ENCODE data around the gene C22orf42.
"Not testable (repeated sequence)": the region's sequence is repeated elsewhere in the genome, so short reads cannot be mapped to it uniquely, and the experiment has no call there.

Gene C22orf42

DNA sequence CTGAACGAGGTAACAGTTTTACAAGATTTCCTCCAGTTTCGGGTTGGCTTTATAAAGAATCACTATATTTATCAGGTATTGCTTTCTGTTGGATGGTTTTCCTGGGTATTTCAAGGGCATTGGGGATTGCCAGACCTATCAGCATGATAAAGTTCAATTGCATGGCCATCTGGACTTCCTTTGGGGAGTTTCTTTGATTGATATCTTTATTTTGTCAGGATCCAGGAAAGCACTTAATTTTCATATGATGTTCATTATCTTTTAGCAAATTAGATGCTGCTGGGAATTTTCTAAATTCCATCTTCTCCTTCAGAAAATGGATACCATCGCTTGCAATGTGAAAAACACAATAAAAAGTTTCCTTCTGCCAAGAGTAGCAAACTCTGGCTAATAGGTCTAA is 24.5 kb upstream of the C22orf42 start:
- no peak for DNase-seq

DNA sequence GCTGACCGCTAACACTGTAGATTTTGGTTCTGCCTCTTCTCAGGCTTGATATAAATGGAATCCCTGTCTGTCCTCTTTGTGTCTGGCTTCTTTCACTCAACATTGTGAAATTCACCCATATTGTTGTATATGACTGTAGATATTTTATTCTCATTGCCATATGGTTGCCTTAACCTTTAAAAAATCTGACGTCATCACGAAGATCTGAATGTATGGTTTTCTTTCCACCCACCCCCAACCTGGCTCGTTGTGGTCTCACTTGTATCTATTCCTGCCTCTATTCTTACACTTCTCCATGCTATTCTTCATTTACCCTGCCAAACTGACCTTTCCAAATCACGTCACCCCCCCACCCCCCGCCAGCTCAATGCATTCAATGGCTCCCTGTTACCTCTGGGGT is 21.9 kb upstream of the C22orf42 start:
- DNase-seq = no peak

DNA sequence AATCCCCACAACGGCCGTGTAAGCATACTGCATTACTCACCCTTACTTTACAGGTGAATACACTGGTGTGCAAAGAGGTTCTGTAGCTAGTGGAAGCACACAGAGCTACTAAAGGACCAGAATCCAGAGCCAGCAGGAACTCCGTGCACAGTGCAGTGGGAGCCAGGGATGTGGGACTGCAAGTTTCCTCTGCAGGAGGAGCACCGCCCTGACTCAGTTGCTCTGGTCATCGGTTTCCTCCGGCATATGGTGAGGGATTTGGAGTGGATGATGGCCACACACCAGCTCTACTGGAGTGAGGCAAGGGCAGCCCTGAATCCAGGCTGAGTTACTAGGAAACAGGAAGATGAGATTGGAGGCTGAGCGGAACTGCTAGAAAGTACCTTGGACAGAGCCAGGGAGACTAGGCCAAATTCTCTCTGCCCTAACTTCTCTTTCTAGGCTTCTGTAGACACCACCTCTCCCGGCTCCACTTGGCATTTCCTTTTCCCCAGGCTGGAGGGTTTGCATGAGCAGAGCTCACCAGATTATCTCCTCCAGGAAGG is 18.2 kb upstream of the C22orf42 start:
- DNase-seq = no peak

DNA sequence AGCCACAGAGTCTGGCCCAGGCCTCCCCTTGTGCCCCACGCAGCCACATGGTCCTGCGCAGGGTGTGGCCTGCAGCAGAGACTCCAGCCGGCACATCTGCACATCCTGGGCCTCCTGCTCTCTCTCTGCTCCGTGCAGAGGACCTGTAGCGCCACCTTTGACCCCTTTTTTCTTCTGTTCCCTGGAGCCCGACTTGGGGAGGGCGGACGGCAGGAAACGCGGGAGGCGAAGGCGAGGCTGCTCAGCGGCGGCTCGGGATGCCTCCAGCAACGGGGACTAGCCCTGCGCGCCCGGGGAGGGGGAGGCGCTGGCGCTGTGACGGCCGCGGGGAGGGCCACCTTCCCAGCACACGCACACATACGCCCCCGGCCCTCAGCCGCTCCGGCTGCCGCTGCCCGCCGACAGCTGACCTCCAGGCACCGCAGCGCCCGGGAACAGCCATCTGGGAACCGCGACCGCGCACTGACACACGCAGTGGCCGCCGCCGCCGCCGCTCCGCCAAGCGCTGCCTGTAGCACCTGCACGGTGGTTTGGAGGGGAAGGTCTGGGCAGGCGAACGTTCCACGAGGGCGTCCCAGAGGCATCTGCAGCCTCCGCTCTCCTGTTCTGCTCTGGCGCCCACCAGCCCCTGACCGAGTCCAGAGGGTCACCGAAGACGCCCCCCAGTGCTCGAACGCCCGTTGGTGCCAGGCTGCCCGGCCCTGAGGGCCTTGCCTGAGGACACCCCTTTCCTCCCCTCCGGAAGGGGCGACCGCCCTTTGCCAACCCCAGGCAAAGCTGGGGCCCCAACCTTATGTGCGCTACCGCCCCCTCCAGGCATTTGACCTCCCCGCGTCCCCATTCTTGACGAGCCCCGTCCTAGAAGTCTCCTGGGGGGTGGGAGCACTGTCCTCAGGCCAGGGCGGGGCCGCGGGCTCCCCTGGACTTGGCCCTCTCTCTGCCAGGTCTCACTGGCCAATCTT is 16.9 kb upstream of the C22orf42 start:
- no peak for DNase-seq

DNA sequence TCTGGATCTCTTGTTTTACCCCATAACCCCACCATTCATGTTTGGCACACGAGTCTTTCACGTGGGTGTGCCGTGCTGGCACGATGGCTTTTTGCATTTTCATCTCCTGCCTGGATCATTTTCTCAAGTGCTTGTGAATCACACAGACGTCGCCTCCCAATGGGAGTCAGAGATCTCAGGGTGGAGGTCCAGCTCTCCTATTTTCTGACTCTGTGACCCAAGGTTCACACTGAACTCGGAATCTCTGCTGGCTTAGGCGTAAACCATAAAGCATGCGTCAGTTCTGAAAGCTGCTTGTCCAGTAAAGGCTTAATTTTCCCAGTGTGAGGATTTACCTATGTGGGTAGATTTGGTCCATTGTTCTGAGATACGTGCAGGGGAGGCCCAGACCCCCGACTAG is 16.0 kb upstream of the C22orf42 start:
- no peak for DNase-seq

DNA sequence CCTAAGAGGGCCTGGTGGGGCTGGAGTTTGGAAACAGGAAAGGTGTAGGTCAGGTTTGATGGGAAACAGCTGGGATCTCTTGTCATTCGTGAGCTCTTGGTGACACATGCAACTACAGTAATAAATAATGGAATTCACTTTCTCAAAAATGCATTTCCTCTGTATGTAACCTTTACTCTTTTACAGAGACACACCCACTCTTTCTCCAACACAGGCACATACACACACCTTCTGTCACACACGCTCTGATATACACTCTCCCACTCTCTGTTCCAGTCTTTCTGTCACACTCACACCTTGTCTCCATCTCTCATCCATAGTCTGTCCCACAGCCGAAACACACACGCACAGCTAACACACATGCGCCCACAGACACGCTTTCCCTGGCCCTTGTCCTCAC is 6.6 kb upstream of the C22orf42 start:
- DNase-seq = no peak

DNA sequence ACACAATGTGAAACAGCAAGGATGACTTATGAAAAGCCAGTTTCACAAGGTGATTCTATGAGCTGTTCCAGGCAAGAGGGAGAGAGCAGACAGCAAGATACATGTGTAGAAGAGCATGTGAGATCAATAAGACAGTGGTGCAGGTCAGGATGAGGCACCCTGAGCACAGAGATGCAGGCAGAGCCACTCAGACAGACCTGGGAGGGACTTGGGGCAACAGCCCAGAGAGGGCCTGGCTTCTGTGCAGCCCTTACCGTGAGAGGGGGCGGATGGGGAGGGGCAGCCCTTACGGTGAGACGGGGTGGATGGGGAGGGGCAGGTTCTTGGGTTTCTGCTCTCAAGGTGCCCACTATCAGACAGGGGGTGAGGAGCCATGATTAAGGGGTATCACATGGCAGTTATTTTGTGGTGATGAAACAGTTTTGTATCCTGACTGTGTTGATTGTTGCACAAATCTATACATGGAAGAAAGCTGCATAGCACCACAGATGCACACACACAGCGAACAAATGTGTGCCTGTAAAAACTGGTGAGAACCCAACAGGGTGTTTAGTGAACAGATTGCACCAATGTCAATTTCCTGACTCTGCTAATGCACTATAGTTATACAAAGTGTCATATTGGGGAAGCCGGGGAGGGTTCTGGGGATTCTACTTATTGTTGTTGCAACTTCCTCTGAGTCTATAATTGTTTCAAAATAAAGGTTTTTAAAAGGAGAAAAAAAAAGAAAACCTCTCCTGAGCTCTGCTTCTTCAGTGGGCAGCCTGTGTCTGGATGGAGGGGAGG is 5.2 kb upstream of the C22orf42 start:
- DNase-seq = no peak

DNA sequence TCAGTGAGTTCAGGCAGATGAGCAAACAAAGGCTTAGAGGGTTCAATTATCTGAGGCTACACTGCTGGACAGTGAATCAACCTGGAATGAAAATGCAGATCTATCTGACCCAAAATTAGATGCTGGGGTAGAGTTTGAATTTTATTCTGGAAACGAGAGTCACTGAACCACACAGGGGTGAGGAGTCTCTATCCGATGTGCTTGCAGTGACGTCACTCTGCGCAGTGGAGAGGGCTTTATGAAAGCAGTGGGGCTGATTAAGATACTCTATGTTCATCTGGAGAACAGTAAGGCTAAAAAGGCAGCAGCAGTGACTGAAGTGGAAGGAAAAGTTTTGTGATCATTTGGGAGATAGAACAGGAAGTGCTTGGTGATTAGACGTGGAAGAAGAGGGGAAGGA is 1.3 kb upstream of the C22orf42 start:
- not testable (repeated sequence) for DNase-seq

DNA sequence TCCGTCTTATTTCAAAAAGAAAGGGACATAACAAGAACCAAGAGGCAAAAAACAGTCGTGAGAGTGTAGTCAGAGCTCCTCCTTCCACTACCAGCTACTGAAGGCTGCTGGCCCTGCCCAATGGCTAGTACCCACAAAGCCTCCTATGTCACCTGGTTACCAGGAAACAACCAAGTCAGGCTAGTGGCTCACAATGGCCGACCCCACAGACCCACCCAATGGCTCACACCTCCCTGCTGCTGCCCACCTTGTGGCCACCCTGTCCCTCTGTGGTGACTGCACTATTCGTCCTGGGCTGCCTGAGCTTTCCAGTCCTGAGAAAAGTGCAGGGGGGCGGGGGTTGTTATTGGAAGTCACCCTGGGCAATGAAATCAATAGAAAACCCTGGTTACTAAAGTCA is 1.5 kb downstream of the C22orf42 start:
- DNase-seq = not testable (repeated sequence)

DNA sequence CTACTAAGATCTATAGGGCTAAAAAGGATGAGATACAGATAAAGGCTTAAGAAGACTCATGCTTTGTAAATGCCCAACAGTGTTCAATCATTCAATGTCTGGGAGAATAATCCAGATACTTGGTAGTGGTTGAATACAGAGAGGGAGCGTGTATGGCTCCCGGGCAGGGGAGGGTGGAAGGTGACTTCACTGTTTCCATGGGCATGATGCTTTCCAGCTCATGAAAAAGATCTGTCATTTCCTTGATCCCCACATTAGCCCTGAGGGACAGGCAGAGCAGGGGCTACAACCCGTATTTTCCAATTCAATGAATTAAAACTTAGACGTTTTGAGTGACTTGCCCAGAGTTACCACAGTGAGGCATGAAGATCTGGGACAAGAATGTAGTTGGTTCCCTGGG is 4.4 kb downstream of the C22orf42 start:
- DNase-seq = not testable (repeated sequence)

DNA sequence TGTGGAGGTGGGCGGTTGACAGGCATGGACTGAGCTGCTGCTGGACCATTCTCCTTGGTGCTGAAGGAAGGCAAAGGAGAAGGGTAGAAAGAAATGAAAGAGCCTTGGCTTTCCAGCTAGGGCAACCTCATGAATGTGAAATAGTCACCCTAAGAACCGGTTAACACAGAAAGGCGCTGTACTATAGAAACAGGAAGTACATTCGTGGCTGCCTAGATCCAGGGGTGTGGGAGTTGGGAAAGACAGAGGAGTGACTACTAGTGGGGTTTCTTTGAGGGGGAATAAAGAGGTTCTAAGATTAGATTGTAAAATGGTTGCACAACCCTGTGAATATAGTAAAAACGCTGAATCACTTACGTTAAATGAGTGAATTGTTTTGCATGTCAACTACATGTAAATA is 7.5 kb downstream of the C22orf42 start:
- DNase-seq = not testable (repeated sequence)

DNA sequence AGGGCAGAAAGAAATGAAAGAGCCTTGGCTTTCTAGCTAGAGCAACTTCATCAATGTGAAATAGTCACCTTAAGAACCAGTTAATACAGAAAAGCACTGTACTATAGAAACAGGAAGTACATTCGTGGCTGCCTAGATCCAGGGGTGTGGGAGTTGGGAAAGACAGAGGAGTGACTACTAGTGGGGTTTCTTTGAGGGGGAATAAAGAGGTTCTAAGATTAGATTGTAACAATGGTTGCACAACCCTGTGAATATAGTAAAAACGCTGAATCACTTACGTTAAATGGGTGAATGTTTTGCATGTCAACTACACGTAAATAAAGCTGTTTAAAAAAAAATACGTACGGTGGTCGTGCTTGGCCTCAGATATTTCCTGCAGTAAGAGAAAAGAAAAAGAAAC is 8.5 kb downstream of the C22orf42 start:
- DNase-seq = not testable (repeated sequence)

DNA sequence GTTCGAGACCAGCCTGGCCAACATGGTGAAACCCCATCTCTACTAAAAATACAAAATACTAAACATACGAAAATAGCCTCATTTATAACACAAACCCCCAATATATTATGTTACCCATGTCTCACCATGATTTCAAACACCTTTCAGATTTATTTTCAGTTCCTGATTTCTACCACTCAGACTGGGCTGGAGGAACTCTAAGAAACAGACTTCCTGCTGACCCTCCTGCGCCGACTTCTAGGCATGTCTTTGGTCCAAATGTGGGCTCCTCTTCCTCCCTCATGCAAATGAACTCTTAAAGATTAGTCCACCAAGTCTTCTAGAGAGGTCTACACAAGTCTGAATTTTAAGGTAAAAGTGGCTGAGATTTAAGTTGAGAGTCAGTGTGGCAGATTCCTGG is 10.7 kb downstream of the C22orf42 start:
- DNase-seq = not testable (repeated sequence)

DNA sequence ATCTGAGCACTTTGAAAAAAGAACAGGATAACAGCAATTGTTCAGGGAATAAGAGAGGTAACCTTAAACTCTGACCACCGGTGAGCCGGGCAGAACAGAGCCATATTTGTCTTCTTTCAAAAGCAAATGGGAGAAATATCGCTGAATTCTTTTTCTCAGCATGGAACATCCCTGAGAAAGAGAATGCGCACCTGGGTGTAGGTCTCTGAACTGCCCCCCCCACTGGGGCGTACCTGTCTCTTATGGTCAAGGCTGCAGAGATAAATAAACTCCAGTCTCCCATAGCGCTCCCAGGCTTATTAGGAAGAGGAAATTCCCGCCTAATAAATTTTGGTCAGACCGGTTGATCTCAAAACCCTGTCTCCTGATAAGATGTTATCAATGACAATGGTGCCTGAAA is 12.0 kb downstream of the C22orf42 start:
- not testable (repeated sequence) for DNase-seq

DNA sequence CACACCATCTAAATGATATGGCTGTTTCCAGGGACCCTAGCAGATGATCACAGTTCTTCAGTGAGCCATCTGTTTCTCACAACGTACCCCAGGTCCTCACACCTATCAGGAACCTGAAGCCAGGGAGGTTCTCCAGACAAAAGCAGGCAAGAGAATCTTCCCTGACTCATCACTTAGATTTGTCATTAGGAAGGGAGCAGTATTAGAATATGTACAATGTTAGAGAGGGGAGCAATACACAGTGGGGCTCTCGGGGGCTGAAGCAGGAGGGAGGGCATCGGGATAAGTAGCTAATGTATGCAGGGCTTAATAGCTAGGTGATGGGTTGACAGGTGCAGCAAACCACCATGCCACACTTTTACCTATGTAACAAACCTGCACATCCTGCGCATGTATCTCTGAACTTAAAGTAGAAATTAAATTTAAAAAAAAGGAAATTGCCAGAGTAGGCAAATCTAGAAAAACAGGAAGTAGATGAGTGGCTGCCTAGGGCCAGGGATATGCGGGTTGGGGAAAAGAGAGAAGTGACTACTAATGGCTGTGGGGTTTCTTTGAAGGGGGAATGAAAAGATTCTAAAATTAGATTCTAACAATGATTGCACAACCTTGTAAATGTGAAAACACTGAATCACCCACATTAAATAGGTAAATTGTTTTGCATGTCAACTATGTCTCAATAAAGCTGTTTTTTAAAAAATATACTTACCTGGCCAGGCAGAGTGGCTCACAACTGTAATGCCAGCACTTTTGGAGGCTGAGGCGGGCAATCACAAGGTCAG is 14.4 kb downstream of the C22orf42 start:
- no peak for DNase-seq

DNA sequence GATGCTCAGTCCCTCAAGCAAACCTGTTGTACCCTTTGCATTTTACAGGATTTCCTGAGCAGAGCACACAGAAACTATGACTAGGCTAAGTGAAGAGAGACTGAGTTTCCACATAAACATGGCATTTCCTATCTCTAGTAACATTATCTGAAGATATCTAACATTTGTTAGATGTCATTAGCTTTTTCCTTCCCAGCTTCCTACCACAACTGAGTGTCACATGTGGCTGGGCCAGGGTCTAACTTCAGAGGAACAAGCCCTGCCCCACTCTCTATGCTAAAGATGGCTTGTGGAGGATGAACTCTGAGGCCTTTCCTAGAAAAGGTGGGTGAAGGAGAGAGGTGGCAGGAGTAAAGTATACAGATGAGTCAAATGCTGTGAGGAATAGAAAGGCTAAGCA is 16.5 kb downstream of the C22orf42 start:
- DNase-seq = no peak

DNA sequence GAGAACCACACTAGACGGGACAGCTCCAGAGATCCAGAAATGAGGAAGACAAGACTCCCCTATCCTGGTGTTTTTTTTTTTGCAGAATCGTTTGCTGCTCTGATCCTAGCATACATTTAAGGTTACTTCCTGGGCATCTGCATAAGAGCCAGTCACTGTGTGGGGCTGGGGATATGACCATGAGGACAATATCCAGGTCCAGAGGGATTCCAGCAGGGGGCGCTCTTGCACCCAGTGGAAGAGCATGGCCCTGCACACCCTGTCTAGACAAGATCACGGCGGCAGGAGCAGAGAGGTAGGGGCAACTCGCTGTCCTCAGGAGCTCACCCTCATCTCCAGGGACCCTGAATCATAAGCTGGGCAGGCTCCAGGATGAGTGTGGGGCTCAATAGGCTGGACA is 18.4 kb downstream of the C22orf42 start:
- DNase-seq = not testable (repeated sequence)

DNA sequence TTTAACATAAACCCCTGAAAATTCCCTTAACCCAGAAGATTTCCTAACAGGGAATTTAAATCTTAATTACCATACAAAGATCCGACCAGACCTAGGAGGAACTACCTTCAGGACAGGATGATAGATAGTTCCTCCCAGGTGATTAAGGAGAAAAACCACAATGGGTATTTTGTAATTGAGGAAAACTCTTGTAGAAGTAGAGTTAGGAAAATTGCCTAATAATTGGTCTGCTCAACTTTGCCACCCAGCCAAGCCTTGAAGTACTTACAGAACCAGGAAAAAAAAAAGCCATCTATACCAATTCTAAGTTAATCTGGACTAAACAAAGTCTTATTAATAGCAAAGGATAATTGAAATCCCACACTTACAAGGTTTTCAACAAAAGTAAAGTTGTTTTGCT is 20.5 kb downstream of the C22orf42 start:
- DNase-seq = not testable (repeated sequence)

DNA sequence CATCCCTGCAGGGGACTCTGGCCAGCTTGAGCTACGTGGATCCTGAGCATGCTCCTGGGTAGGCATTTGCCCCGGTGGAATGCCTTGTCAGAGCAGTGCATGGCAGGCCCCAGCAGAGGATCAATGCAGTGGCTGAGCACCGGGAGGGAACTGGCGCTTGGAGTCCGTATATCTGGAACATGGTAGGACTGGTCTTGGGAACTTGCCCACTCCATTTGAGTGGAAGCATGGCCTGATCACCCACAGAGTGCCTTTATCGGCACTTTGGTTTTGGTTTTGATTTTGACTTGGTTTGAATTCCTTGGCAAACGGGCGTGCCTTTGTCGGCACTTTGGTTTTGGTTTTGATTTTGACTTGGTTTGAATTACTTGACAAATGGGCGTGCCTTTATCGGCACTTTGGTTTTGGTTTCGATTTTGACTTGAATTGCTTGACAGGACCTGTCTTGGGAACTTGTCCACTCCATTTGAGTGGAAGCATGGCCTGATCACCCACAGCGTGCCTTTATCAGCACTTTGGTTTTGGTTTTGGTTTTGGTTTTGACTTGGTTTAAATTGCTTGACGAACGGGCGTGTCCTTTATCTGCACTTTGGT is 21.3 kb downstream of the C22orf42 start:
- DNase-seq = not testable (repeated sequence)

DNA sequence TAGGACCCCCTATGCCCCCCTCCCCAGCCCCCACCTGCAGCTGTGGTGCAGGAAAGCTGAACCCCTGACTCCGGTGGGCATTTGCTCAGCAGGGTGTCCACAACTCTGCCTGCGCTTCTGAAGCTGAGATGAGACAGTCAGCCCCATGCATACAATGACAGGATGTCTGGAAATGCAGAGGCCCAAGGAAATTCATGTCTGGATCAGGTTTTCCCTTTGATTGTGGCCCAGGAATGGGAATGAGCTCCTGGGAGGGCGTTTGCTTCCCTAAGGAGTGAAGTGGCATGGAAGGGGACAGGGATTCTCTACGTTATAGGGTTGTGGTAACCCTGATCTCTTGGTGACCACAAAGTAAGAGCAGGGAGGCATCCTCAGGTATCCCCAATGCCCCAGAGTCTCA is 22.2 kb downstream of the C22orf42 start:
- DNase-seq = not testable (repeated sequence)

DNA sequence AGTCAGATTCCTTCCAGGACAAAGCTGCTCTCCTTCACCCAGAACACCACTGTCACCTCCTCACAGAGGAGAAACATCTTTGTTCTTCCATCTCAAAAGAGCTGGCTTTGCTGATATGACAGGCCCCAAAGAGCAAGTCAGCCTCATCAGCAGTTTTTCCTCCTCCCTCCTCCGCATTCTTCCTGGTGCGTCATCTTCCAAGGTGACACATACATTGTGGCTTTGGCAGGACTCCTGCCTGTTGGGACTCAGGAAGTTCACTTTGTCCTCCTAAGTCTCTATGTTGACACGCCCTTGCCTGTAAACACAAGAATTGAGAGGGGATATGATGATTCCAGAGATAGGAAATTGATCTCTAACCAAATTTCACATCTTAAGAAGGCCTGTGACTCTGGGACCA is 23.1 kb downstream of the C22orf42 start:
- DNase-seq = not testable (repeated sequence)

DNA sequence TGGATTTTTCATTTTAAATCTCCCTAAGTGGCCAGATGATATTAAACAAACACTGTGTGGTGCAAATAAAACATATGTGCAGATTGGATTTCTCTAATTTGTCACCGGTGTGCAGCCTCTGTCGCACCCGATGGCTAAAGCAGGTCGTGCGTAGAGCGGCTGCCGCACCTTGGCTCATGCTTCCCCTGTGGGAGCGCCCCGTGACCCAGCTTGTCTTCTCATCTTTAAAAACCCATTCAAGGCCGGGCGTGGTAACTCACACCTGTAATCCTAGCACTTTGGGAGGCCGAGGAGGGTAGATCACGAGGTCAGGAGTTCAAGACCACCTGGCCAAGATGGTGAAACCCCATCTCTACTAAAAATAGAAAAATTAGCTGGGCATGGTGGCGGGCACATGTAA is 24.3 kb downstream of the C22orf42 start:
- not testable (repeated sequence) for DNase-seq

Measured in NCI-H446 (cell line).